ENCODE data around the gene RUFY2.
"Not testable (repeated sequence)": the region's sequence is repeated elsewhere in the genome, so short reads cannot be mapped to it uniquely, and the experiment has no call there.

RUFY2 gene

GRCh38 chr10:68324396-68324795 lies 82.7 kb downstream of the RUFY2 start:
- not testable (repeated sequence) for DNase-seq

DNA sequence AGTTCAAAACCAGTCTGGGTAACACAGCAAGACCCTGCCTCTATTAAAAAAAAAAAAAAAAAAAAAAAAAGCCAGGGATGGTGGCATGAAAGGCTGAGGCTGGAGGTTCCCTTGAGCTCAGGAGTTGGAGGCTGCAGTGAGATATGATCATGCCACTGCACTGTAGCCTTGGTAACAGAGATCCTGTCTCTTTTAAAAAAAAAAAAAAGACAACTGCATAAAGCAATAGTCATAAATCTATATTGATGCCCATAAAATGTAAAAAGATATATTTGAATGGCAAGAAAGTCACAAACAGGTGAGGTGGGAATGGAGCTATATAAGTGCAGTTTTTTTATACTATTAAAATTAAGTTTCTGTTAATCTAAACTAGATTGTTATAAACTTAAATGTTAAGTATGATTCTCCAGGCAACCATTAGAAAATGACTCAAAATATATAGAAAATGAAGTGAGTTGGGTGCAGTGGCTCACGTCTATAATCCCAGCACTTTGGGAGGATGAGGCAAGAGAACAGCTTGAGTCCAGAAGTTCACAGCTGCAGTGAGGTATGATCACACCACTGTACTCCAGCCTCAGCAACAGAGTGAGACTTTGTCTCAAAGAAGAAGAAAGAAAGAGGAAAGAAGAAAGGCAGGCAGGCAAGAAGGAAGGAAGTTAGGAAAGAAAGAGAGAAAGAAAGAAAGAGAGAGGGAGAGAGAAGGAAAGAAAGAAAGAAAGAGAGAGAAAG lies 88.6 kb downstream of the RUFY2 start:
- no peak for DNase-seq

DNA sequence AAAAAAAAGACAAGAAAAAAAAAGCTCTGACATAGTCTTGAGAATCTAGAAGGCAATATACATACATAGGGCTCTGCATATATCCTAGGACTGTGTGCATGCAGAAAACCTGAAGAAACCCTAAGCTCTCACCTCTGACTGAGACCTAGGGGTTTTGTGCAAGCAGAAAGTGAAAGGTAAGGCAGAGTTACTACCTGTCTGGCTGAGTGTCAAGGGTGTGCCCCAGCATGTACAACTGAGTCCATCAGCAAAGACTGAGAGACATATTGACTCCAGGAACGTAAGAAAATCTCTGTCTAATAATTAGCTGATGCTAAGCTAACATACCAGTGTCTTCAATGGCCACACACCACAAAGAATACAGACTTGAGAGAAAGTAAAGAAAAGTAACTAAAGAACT lies 91.5 kb downstream of the RUFY2 start:
- DNase-seq = no peak

DNA sequence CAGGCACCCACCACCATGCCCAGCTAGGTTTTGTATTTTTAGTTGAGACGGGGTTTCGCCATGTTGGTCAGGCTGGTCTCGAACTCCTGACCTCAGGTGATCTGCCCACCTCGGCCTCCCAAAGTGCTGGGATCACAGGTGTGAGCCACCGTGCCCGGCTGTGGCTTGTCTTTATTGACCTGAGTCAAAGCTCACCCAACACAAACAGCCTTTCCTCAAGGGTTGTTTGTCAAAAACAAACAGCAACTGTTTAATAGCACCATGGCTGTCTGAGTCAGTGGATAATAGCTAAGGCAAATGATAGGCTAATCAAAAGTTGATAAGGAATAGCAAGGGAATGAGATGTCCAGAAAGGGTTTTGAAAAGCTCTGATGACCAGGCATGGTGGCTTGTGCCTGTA lies 92.1 kb downstream of the RUFY2 start:
- not testable (repeated sequence) for DNase-seq

GRCh38 chr10:68310531-68310930 lies 96.5 kb downstream of the RUFY2 start:
- no peak for DNase-seq

- no peak for DNase-seq
These were observed 101.2 kb downstream of the RUFY2 start for GRCh38 chr10:68305854-68306253.

DNA sequence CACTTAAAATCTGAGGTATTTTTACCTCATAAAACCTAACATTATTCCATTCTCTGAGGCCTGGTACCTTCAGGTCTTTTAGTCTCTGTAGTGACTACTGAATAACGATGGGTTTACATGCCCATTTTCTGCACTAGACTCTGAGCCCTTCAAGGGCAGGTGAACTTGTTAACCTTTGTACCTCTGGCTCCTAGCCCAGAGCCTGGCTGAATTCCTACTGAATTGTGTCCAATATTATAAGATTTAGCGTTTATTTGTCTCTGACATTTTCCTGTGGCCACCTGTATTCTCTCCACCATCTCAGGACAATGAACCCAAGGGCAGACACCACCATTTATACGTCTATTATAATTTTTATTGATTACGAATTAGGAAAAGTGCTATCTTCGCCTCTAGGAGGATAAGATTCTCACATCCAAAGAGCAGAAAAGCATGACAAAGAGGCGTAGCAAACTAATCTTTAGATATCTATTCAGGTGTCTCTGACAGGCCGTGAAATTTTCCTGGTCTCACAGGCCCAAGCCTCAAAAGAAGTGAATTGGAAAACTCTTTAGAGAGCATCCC lies 103.1 kb downstream of the RUFY2 start:
- no peak for DNase-seq

GRCh38 chr10:68302871-68303270 lies 104.2 kb downstream of the RUFY2 start:
- DNase-seq = no peak

DNA sequence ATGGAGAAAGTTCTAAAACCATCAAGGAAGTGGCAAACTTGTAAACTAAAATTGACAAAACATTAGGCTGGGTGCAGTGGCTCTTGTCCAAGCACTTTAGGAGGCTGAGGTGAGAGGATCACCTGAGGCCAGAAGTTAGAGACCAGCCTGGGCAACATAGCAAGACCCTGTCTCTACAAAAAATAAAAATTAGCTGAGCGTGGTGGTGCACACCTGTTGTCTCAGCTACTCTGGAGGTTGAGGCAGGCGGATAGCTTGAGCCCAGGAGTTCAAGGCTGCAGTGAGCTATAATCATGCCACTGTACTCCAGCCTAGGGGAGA lies 104.6 kb downstream of the RUFY2 start:
- DNase-seq = no peak

DNA sequence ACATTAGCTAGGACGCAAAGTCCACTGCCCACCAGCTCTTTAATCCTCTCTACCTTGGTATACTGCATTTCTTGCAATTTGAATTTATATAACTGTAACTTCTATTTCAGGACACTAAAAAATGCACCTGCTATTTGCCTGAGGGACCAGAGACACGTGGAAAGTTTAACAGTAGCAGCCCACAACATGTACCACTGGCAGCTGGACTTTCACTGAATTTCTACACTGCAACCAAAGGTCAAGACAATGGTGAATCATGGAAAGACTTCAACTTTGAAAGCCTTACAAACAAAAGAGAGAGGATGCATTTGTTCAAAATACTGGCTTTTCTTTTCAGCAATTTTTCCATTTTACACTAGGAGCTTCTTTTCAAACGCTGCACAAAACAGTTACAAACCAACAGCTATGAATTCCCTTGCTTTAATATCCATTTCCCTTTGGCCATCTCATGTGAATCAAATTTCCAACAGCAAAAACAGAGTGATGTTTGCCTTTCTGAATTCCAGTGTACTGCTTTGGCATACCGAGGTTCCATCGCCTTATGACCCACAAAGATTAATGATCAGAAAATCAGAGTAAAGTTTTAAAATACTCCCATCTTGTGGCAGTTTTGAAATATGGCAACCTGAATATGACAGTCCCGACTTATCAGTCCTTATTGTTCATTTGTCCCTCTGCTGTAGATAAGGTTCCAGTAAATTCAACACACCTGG lies 105.1 kb downstream of the RUFY2 start:
- DNase-seq = no peak

DNA sequence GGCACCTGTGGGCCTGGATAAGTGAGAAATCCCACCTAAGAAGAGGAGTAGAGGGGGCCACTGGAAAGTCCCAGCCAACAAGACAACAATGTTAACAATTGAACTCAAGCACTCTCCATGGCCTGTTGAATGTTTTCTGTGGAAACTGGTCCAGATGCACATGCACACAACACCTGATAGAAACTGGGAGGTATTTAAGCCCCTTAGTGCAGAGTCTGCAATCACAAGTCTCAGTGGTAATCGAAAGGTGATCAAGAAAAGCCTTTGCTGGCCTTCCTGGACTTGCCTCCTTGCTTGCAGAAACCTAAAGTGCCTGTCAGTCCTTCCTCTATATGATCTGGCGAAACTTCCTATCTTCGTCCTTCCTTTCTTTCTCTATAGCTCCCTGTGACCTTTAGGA lies 105.8 kb downstream of the RUFY2 start:
- no peak for DNase-seq

DNA sequence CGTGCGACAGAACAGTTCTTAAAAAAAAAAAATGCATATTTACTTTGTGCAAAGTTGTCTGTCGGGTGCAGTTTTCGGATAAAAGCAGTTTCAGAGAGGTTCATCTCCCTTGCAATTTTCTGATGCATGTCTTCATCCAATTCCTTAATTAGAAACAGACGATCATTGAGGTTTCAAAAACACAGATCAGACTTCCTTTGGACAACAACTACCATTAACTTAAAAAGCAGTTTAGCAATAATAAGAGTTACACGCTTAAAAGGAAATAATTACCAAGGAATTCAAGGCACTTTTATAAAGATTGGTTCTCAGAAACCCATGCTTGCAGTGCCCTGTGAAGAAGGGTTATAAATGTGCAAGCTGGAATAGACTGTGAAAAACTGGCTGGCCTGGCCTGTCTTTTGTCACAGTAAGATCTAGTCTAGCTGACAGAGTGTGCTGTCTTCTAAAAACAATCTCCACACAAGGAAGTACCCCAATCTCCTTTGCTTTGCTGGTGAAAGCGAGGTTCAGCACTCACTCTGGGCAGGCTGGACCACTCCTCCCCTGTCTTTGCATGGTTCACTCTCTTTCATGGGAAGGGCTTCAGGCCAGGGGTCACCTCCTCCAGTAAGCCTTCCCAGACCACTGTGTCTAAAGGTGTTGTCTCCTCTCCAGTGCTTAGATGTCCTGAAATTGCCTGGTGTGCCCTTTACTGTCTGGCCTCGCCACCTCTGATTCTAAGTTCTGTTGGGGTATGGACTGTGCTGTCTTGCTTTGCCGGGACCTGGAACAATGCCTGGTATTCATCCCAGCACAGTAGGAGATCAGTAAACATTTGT lies 110.0 kb downstream of the RUFY2 start:
- no peak for DNase-seq

Measured in CD4-positive, alpha-beta T cell treated with Interferon gamma for 1 hour (primary cell).